ENCODE results near the gene STIM2. TPM values are rescaled to one million over a fixed set of nuclear protein-coding genes. Genes with fewer than 3 reads are reported as not detected.

STIM2 gene
- total RNA-seq, 1 experiment from 2014 or later: 23.9 TPM

DNA sequence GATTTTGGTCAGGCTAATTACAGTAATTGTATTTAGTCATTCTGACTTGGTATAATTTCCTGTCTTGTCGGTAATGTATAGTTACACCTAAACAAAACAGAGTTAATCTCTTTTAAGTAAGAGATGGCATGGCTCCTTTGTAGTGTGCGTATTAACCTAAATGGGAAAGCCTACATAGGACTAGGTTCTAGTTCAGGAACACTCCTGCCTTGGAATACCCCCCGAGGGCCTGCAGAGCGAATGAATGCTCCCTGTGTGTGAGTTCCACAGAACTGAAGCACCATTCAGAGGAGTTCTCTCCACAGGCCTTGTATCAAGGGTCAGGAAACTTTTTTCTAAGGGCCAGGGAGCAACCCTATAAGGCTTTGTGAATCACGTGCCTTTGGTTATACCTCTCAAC, 44.9 kb upstream of the STIM2 start:
- ChIA-PET CTCF (no interaction called here), POLR2A (no interaction called here)
- H3K27me3 ChIP-seq (ENCODE audit: control insufficient read depth, insufficient read depth, low read length): no peaks in the 10 kb centered on the region
- TF ChIP-seq, protein P1, sequence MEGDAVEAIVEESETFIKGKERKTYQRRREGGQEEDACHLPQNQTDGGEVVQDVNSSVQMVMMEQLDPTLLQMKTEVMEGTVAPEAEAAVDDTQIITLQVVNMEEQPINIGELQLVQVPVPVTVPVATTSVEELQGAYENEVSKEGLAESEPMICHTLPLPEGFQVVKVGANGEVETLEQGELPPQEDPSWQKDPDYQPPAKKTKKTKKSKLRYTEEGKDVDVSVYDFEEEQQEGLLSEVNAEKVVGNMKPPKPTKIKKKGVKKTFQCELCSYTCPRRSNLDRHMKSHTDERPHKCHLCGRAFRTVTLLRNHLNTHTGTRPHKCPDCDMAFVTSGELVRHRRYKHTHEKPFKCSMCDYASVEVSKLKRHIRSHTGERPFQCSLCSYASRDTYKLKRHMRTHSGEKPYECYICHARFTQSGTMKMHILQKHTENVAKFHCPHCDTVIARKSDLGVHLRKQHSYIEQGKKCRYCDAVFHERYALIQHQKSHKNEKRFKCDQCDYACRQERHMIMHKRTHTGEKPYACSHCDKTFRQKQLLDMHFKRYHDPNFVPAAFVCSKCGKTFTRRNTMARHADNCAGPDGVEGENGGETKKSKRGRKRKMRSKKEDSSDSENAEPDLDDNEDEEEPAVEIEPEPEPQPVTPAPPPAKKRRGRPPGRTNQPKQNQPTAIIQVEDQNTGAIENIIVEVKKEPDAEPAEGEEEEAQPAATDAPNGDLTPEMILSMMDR (IDR thresholded peaks at IDR 0.05): no peak
- TF ChIP-seq, protein P2, sequence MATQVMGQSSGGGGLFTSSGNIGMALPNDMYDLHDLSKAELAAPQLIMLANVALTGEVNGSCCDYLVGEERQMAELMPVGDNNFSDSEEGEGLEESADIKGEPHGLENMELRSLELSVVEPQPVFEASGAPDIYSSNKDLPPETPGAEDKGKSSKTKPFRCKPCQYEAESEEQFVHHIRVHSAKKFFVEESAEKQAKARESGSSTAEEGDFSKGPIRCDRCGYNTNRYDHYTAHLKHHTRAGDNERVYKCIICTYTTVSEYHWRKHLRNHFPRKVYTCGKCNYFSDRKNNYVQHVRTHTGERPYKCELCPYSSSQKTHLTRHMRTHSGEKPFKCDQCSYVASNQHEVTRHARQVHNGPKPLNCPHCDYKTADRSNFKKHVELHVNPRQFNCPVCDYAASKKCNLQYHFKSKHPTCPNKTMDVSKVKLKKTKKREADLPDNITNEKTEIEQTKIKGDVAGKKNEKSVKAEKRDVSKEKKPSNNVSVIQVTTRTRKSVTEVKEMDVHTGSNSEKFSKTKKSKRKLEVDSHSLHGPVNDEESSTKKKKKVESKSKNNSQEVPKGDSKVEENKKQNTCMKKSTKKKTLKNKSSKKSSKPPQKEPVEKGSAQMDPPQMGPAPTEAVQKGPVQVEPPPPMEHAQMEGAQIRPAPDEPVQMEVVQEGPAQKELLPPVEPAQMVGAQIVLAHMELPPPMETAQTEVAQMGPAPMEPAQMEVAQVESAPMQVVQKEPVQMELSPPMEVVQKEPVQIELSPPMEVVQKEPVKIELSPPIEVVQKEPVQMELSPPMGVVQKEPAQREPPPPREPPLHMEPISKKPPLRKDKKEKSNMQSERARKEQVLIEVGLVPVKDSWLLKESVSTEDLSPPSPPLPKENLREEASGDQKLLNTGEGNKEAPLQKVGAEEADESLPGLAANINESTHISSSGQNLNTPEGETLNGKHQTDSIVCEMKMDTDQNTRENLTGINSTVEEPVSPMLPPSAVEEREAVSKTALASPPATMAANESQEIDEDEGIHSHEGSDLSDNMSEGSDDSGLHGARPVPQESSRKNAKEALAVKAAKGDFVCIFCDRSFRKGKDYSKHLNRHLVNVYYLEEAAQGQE (IDR thresholded peaks at IDR 0.05; ENCODE audit: insufficient read depth in 1 of 2, low read depth in 2 of 2, low read length in 1 of 2): no peak
- no peak for TF ChIP-seq SIN3A (IDR thresholded peaks at IDR 0.05; ENCODE audit: borderline replicate concordance, insufficient read depth, low read depth, low read length)
- no peak for TF ChIP-seq TCF7L2 (IDR thresholded peaks at IDR 0.05; ENCODE audit: low read depth, low read length)
- TF ChIP-seq POLR2AphosphoS5 (IDR thresholded peaks at IDR 0.05; ENCODE audit: low read depth, low read length): no peak
- no peak overlapping the region for H3K27ac ChIP-seq (ENCODE audit: low read length)
- no TSS peak for BruUV-seq (replicated peaks)
- H3K9me3 ChIP-seq (ENCODE audit: control insufficient read depth, insufficient read depth, low read depth, low read length): no peaks in the 10 kb centered on the region
- in situ Hi-C loops (cut with HindIII; ENCODE audit: low pct_unique_long_range_greater_than_20kb, low sequenced_read_pairs) (no loop called here), intact Hi-C loops (cut with micrococcal nuclease; ENCODE audit: unreplicated experiment) (no loop called here)
- no peak for DNase-seq (ENCODE audit: low read depth, low spot score)
- no peaks in the 10 kb centered on the region for H3K36me3 ChIP-seq (ENCODE audit: control insufficient read depth, insufficient read depth, low read length)
- no peaks in the 10 kb centered on the region for H3K4me1 ChIP-seq (ENCODE audit: control insufficient read depth, insufficient read depth, low read length)
- no peak for ATAC-seq
- H3K4me3 ChIP-seq (ENCODE audit: low read depth in 2 of 2, low read length in 2 of 2): no peak overlapping the region

DNA sequence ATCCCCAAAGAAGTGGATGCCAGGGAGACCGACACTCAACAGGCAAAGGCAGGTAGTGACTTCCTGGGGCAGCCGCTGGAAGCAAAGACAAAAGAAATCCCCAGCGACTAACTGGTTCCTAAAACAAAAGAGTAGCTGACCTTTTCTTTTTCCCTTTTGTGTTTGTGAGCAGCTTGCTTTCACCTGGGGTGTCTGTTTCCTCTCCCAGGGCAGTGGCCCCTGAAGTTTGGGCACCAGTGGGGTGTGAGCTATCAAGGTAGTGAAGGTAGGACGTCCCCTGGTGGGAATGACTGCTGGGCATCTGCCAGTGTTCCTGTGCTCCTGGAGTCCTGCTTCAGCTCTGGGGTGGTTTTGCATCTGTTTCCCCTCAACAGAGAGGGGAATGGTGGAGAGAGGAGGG, 41.6 kb upstream of the STIM2 start:
- Histone ChIP-seq H3K9me3 (ENCODE audit: control insufficient read depth, insufficient read depth, low read depth, low read length) (no peaks in the 10 kb centered on the region), H3K27ac (ENCODE audit: low read length) (no peak overlapping the region), H3K36me3 (ENCODE audit: control insufficient read depth, insufficient read depth, low read length) (no peaks in the 10 kb centered on the region), H3K4me3 (ENCODE audit: low read depth in 2 of 2, low read length in 2 of 2) (no peak overlapping the region), H3K4me1 (ENCODE audit: control insufficient read depth, insufficient read depth, low read length) (no peaks in the 10 kb centered on the region), H3K27me3 (ENCODE audit: control insufficient read depth, insufficient read depth, low read length) (no peaks in the 10 kb centered on the region)
- TF ChIP-seq, protein P1 (IDR thresholded peaks at IDR 0.05): no peak
- TF ChIP-seq, protein P2 (IDR thresholded peaks at IDR 0.05; ENCODE audit: insufficient read depth in 1 of 2, low read depth in 2 of 2, low read length in 1 of 2): no peak
- BruUV-seq (replicated peaks): no TSS peak
- DNase-seq (ENCODE audit: low read depth, low spot score): no peak
- ChIA-PET CTCF (no interaction called here), POLR2A (no interaction called here)
- in situ Hi-C loops (cut with HindIII; ENCODE audit: low pct_unique_long_range_greater_than_20kb, low sequenced_read_pairs) (no loop called here), intact Hi-C loops (cut with micrococcal nuclease; ENCODE audit: unreplicated experiment) (no loop called here)
- ATAC-seq: no peak

Data from Panc1 (cell line).